ENCODE data around the gene CCDC138.

Gene CCDC138

GRCh38 chr2:108924580-108925251 lies 138.1 kb downstream of the CCDC138 start:
- Histone ChIP-seq H3K9ac (no peak overlapping the region), H3K9me3 (ENCODE audit: control insufficient read depth, low read length) (no peaks in the 10 kb centered on the region), H3K4me2 (ENCODE audit: low read length) (no peak overlapping the region), H3K4me3 (ENCODE audit: low read depth, low read length) (no peak overlapping the region), H3K27ac (no peak overlapping the region), H3K27me3 (ENCODE audit: control insufficient read depth, insufficient read depth, low read length) (no peaks in the 10 kb centered on the region), H3K4me1 (peaks cover 12% of the 10 kb centered on the region), H3K79me2 (no peaks in the 10 kb centered on the region), H2AFZ (no peak overlapping the region), H3K36me3 (ENCODE audit: control insufficient read depth, insufficient read depth, low read length) (no peaks in the 10 kb centered on the region)
- no peak for TF ChIP-seq CTCF (IDR thresholded peaks at IDR 0.05)

GRCh38 chr2:108925286-108925685 lies 138.7 kb downstream of the CCDC138 start:
- Histone ChIP-seq H3K4me2 (ENCODE audit: low read length) (no peak overlapping the region), H3K9ac (no peak overlapping the region), H3K9me3 (ENCODE audit: control insufficient read depth, low read length) (no peaks in the 10 kb centered on the region), H3K27ac (no peak overlapping the region), H3K4me1 (peaks cover 12% of the 10 kb centered on the region), H3K4me3 (ENCODE audit: low read depth, low read length) (no peak overlapping the region), H3K79me2 (no peaks in the 10 kb centered on the region), H2AFZ (no peak overlapping the region), H3K36me3 (ENCODE audit: control insufficient read depth, insufficient read depth, low read length) (no peaks in the 10 kb centered on the region), H3K27me3 (ENCODE audit: control insufficient read depth, insufficient read depth, low read length) (no peaks in the 10 kb centered on the region)
- no peak for TF ChIP-seq CTCF (IDR thresholded peaks at IDR 0.05)

- no peak for TF ChIP-seq CTCF (IDR thresholded peaks at IDR 0.05)
- no peaks in the 10 kb centered on the region for H3K36me3 ChIP-seq (ENCODE audit: control insufficient read depth, insufficient read depth, low read length)
- no peaks in the 10 kb centered on the region for H3K79me2 ChIP-seq
- no peak overlapping the region for H2AFZ ChIP-seq
- no peak overlapping the region for H3K9ac ChIP-seq
- H3K4me2 ChIP-seq (ENCODE audit: low read length): no peak overlapping the region
- peaks cover 12% of the 10 kb centered on the region for H3K4me1 ChIP-seq
- H3K27ac ChIP-seq: no peak overlapping the region
- H3K4me3 ChIP-seq (ENCODE audit: low read depth, low read length): no peak overlapping the region
- H3K27me3 ChIP-seq (ENCODE audit: control insufficient read depth, insufficient read depth, low read length): no peaks in the 10 kb centered on the region
- no peaks in the 10 kb centered on the region for H3K9me3 ChIP-seq (ENCODE audit: control insufficient read depth, low read length)
Observed at GRCh38 chr2:108925735-108926134, 139.2 kb downstream of the CCDC138 start.

Data from parathyroid adenoma (tissue), 2 donors.